Measurements from ENCODE around the gene BORCS6. TPM values are rescaled to one million over a fixed set of nuclear protein-coding genes. Genes with fewer than 3 reads are reported as not detected.

BORCS6 gene
- polyA plus RNA-seq, 4 donors = 7.9 to 13.8 (median 10.8) TPM

DNA sequence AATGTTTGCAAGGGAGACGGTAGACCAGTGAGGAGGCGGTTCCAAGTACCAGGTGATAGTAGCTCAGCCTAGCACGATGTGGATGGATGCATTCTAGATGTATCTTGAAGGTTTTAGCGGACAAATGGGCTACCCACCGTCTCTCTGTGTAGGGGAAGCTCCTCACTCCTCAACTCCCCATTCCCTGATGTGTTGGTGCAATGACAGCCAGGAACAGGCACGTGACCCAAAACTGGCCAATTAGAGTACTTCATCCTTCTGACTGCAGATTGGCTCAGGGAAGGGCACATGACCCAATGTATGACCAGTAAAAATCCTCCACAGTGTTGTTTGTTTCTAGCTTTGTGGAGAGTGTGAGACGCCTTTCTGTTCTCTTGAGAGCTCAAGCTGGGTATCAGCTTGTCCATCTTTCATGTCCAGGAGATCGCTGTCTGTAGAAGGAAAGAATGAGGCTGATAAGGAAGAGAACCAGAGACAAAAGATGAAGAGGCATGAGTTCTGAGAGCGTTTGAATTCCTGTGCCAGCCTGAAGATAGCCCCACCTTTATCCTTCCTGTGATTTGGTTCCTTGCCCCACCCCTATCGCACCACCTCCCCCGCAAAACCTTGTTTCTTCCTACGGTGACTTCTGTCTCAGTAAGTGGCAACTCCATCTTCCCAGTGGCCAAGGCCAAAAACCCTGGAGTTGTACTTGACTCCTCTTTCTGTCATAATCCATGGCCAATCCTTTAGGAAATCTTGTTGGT is 2.3 kb upstream of the BORCS6 start:
- WGBS, 3 donors = 12 to 31% (median 23%) methylated on average over 12 of the region's 12 CpGs
- H3K27me3 ChIP-seq (ENCODE audit: control insufficient read depth in 3 of 3, insufficient read depth in 3 of 3, low read length in 3 of 3) = no peaks in the 10 kb centered on the region
- peaks cover 6 to 35% (median 6%) of the 10 kb centered on the region in 3 donors for H3K4me1 ChIP-seq (ENCODE audit: control insufficient read depth in 3 of 3, insufficient read depth in 2 of 3, low read depth in 1 of 3, low read length in 2 of 3)

DNA sequence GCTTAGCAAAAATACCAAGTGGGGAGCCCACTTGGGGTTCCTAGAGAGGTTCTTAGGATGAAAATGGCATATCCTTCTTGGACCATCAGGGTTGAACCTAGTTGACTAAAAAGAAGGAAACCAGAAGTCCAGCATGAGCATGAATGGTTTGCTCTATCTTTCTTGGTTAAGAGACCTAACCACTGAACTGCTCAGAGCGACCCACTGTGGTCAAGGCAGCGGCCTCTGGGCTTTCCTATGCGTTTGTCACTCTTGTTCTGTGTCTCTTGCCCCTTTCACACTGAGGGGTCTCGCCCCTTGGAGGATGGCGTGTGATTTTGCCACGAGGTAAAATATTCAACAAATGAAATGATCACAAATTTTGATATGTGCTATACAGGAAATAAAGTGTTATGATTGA is 526 bp upstream of the BORCS6 start:
- H3K4me3 ChIP-seq (ENCODE audit: low read depth in 1 of 3, low read length in 3 of 3) = peak overlapping the region in 1 of 3 donors; percentile 18
- DNase-seq (no peak), FAIRE-seq (no peak)
- H3K27me3 ChIP-seq (ENCODE audit: control insufficient read depth in 3 of 3, insufficient read depth in 3 of 3, low read length in 3 of 3) = no peaks in the 10 kb centered on the region
- H3K9me3 ChIP-seq (ENCODE audit: control insufficient read depth in 2 of 2, insufficient read depth in 1 of 2, low read depth in 1 of 2, low read length in 1 of 2) = no peaks in the 10 kb centered on the region
- H3K27ac ChIP-seq (ENCODE audit: low read depth in 1 of 3, low read length in 2 of 3) = peak overlapping the region; percentile 66 to 86 (median 86)
- peaks cover 6 to 35% (median 6%) of the 10 kb centered on the region in 3 donors for H3K4me1 ChIP-seq (ENCODE audit: control insufficient read depth in 3 of 3, insufficient read depth in 2 of 3, low read depth in 1 of 3, low read length in 2 of 3)
- WGBS, 3 donors = 33 to 41% (median 34%) methylated on average over 6 of the region's 6 CpGs
- H3K36me3 ChIP-seq (ENCODE audit: control insufficient read depth in 3 of 3, insufficient read depth in 2 of 3, low read depth in 1 of 3, low read length in 3 of 3) = no peaks in the 10 kb centered on the region

More for the DNA sequence above, 2.3 kb upstream of the BORCS6 start:
- peak; percentile 92 to 94 for DNase-seq
- Histone ChIP-seq H3K36me3 (ENCODE audit: control insufficient read depth in 3 of 3, insufficient read depth in 2 of 3, low read depth in 1 of 3, low read length in 3 of 3) (no peaks in the 10 kb centered on the region), H3K9me3 (ENCODE audit: control insufficient read depth in 2 of 2, insufficient read depth in 1 of 2, low read depth in 1 of 2, low read length in 1 of 2) (no peaks in the 10 kb centered on the region), H3K27ac (ENCODE audit: low read depth in 1 of 3, low read length in 2 of 3) (peak overlapping the region; percentile 48 to 92 (median 86)), H3K4me3 (ENCODE audit: low read depth in 1 of 3, low read length in 3 of 3) (peak overlapping the region in 1 of 3 donors; percentile 42)
- FAIRE-seq = no peak

DNA sequence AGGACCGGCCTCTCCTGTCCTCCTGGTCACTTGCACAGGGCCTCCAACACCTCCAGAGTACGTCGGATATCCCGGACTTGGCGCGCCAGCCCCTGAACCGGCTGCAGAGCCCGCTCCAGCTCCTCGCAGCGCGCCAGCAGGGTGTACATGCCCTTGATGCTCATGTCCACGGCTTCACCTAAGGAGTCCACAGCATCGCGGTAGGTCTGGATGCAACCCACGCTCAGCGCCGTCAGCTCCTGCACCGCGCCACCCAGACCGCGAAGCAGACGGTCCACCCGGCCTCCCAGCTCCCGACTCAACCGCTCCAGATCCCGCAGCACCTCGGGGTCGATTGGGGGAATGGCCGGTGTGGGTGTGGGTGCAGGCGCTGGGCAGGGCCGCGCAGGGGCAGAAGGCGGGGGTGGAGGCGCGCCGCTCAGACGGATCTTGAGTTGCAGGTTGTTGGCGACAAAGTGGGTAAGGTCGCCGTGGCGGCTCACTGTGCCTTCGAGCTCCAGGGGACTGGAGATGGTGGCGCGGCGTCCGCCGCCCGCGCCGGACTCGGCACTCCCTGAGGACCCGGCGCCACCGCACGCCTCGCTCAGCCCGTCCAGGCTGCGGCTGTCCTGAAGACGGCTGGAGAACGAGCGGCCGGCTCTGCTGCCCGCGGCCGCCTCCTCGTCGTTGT is 804 bp downstream of the BORCS6 start:
- Histone ChIP-seq H3K27ac (ENCODE audit: low read depth in 1 of 3, low read length in 2 of 3) (peak overlapping the region; percentile 86 to 99 (median 97)), H3K4me1 (ENCODE audit: control insufficient read depth in 3 of 3, insufficient read depth in 2 of 3, low read depth in 1 of 3, low read length in 2 of 3) (peaks cover 6 to 35% (median 6%) of the 10 kb centered on the region in 3 donors), H3K27me3 (ENCODE audit: control insufficient read depth in 3 of 3, insufficient read depth in 3 of 3, low read length in 3 of 3) (no peaks in the 10 kb centered on the region), H3K36me3 (ENCODE audit: control insufficient read depth in 3 of 3, insufficient read depth in 2 of 3, low read depth in 1 of 3, low read length in 3 of 3) (no peaks in the 10 kb centered on the region), H3K4me3 (ENCODE audit: low read depth in 1 of 3, low read length in 3 of 3) (peak overlapping the region; percentile 82 to 92 (median 90)), H3K9me3 (ENCODE audit: control insufficient read depth in 2 of 2, insufficient read depth in 1 of 2, low read depth in 1 of 2, low read length in 1 of 2) (no peaks in the 10 kb centered on the region)
- no peak for FAIRE-seq
- peak; percentile 26 to 63 for DNase-seq
- 1 to 3% (median 2%) methylated on average over 62 to 67 of the region's 67 CpGs for WGBS, 3 donors

DNA sequence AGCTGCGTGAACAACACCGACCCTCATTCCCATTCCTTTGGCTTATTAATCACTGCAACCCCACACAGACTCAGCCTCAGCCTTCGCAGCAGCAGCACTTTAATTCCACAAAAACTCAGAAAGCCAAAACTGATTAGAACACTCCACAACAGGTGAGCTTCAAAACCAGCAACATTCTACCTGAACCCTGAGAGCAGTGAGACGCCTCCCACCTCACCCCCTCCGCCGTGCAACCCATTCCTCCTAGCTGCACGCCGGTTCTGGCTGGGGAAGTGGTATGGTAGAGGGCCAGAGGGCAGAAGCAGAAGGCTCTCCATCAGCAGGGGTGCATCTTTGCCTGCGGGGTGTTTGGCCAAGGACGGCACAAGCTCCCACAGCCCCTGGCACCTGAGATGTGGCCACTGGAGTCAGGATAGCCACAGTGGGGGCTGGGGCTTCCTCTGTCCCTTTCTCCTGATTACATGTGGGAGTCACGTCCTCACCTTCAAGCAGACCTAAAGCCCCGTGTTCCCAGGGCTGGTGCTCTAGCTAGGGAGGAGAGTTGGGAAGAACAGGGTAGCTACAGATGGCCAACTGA is 1.6 kb downstream of the BORCS6 start:
- FAIRE-seq (no peak), DNase-seq (no peak)
- peaks cover 6 to 35% (median 6%) of the 10 kb centered on the region in 3 donors for H3K4me1 ChIP-seq (ENCODE audit: control insufficient read depth in 3 of 3, insufficient read depth in 2 of 3, low read depth in 1 of 3, low read length in 2 of 3)
- H3K27me3 ChIP-seq (ENCODE audit: control insufficient read depth in 3 of 3, insufficient read depth in 3 of 3, low read length in 3 of 3) = no peaks in the 10 kb centered on the region
- peak overlapping the region; percentile 86 to 99 (median 97) for H3K27ac ChIP-seq (ENCODE audit: low read depth in 1 of 3, low read length in 2 of 3)
- no peaks in the 10 kb centered on the region for H3K9me3 ChIP-seq (ENCODE audit: control insufficient read depth in 2 of 2, insufficient read depth in 1 of 2, low read depth in 1 of 2, low read length in 1 of 2)
- 20 to 27% (median 23%) methylated on average over 12 of the region's 12 CpGs for WGBS, 3 donors
- H3K4me3 ChIP-seq (ENCODE audit: low read depth in 1 of 3, low read length in 3 of 3) = peak overlapping the region in 2 of 3 donors; percentile 90 to 92
- H3K36me3 ChIP-seq (ENCODE audit: control insufficient read depth in 3 of 3, insufficient read depth in 2 of 3, low read depth in 1 of 3, low read length in 3 of 3) = no peaks in the 10 kb centered on the region

GRCh38 chr17:8187517-8188262 is 2.3 kb downstream of the BORCS6 start:
- Histone ChIP-seq H3K9me3 (ENCODE audit: control insufficient read depth in 2 of 2, insufficient read depth in 1 of 2, low read depth in 1 of 2, low read length in 1 of 2) (no peaks in the 10 kb centered on the region), H3K27ac (ENCODE audit: low read depth in 1 of 3, low read length in 2 of 3) (peak overlapping the region; percentile 69 to 99 (median 86)), H3K4me3 (ENCODE audit: low read depth in 1 of 3, low read length in 3 of 3) (peak overlapping the region in 2 of 3 donors; percentile 25 to 90), H3K36me3 (ENCODE audit: control insufficient read depth in 3 of 3, insufficient read depth in 2 of 3, low read depth in 1 of 3, low read length in 3 of 3) (no peaks in the 10 kb centered on the region), H3K27me3 (ENCODE audit: control insufficient read depth in 3 of 3, insufficient read depth in 3 of 3, low read length in 3 of 3) (no peaks in the 10 kb centered on the region), H3K4me1 (ENCODE audit: control insufficient read depth in 3 of 3, insufficient read depth in 2 of 3, low read depth in 1 of 3, low read length in 2 of 3) (peaks cover 6 to 34% (median 6%) of the 10 kb centered on the region in 3 donors)
- no peak for FAIRE-seq
- peak; percentile 94 to 98 for DNase-seq
- 0 to 2% (median 1%) methylated on average over 25 of the region's 25 CpGs for WGBS, 3 donors

GRCh38 chr17:8186787-8187516 is 3.0 kb downstream of the BORCS6 start:
- 0 to 1% (median 0%) methylated on average over 32 of the region's 32 CpGs for WGBS, 3 donors
- no peaks in the 10 kb centered on the region for H3K9me3 ChIP-seq (ENCODE audit: control insufficient read depth in 2 of 2, insufficient read depth in 1 of 2, low read depth in 1 of 2, low read length in 1 of 2)
- peaks cover 6 to 29% (median 6%) of the 10 kb centered on the region in 3 donors for H3K4me1 ChIP-seq (ENCODE audit: control insufficient read depth in 3 of 3, insufficient read depth in 2 of 3, low read depth in 1 of 3, low read length in 2 of 3)
- FAIRE-seq = no peak
- no peaks in the 10 kb centered on the region for H3K36me3 ChIP-seq (ENCODE audit: control insufficient read depth in 3 of 3, insufficient read depth in 2 of 3, low read depth in 1 of 3, low read length in 3 of 3)
- no peaks in the 10 kb centered on the region for H3K27me3 ChIP-seq (ENCODE audit: control insufficient read depth in 3 of 3, insufficient read depth in 3 of 3, low read length in 3 of 3)
- DNase-seq = peak; percentile 94 to 95
- H3K4me3 ChIP-seq (ENCODE audit: low read depth in 1 of 3, low read length in 3 of 3) = peak overlapping the region; percentile 55 to 90 (median 62)
- peak overlapping the region; percentile 77 to 99 (median 86) for H3K27ac ChIP-seq (ENCODE audit: low read depth in 1 of 3, low read length in 2 of 3)

GRCh38 chr17:8186446-8186786 is 3.6 kb downstream of the BORCS6 start:
- DNase-seq = no peak
- Histone ChIP-seq H3K27me3 (ENCODE audit: control insufficient read depth in 3 of 3, insufficient read depth in 3 of 3, low read length in 3 of 3) (no peaks in the 10 kb centered on the region), H3K27ac (ENCODE audit: low read depth in 1 of 3, low read length in 2 of 3) (peak overlapping the region; percentile 77 to 99 (median 86)), H3K9me3 (ENCODE audit: control insufficient read depth in 2 of 2, insufficient read depth in 1 of 2, low read depth in 1 of 2, low read length in 1 of 2) (no peaks in the 10 kb centered on the region), H3K4me1 (ENCODE audit: control insufficient read depth in 3 of 3, insufficient read depth in 2 of 3, low read depth in 1 of 3, low read length in 2 of 3) (peaks cover 6 to 23% (median 6%) of the 10 kb centered on the region in 3 donors), H3K36me3 (ENCODE audit: control insufficient read depth in 3 of 3, insufficient read depth in 2 of 3, low read depth in 1 of 3, low read length in 3 of 3) (no peaks in the 10 kb centered on the region), H3K4me3 (ENCODE audit: low read depth in 1 of 3, low read length in 3 of 3) (peak overlapping the region; percentile 55 to 90 (median 62))
- WGBS, 3 donors = 0 to 1% (median 0%) methylated on average over 23 of the region's 23 CpGs
- no peak for FAIRE-seq
